Stimulated activated naive CD4-positive, alpha-beta T cell treated with Interleukin-2 at 50 U/mL for 16 hours (primary cell): Measurements from ENCODE around the gene INS.

Experiments used
- DNase-seq: peaks from one replicate; lab custom pipeline; 2025; lab: John Stamatoyannopoulos, UW

Gene INS

GRCh38 chr11:2143799-2144543 is 17.0 kb downstream of the INS start:
- DNase-seq, result no peak

GRCh38 chr11:2143477-2143798 is 17.6 kb downstream of the INS start:
- no peak for DNase-seq

- DNase-seq, result peak; percentile 47
Observed at GRCh38 chr11:2142762-2143202, 18.2 kb downstream of the INS start.

GRCh38 chr11:2142300-2142759 is 18.7 kb downstream of the INS start:
- DNase-seq, result no peak

- no peak for DNase-seq
Observed at GRCh38 chr11:2140411-2141400, 20.3 kb downstream of the INS start.

GRCh38 chr11:2139621-2140337 is 21.2 kb downstream of the INS start:
- DNase-seq, result no peak

GRCh38 chr11:2139123-2139521 is 21.9 kb downstream of the INS start, which contains the start of gene IGF2:
IGF2 (minus strand) TSS chr11:2139389; CDS start chr11:2135523, 3,866 bp downstream.
- no peak for DNase-seq

- DNase-seq, result no peak
Observed at GRCh38 chr11:2138431-2139122, 22.4 kb downstream of the INS start.

- no peak for DNase-seq
Observed at GRCh38 chr11:2138068-2138430, 23.0 kb downstream of the INS start.

GRCh38 chr11:2137202-2138067 is 23.6 kb downstream of the INS start:
- DNase-seq, result no peak

GRCh38 chr11:2136952-2137201 is 24.1 kb downstream of the INS start:
- no peak for DNase-seq

GRCh38 chr11:2136209-2136951 is 24.6 kb downstream of the INS start:
- DNase-seq, result no peak

GRCh38 chr11:2135648-2136201 is 25.3 kb downstream of the INS start:
- no peak for DNase-seq

- no peak for DNase-seq
Observed at GRCh38 chr11:2135018-2135569, 25.9 kb downstream of the INS start.

GRCh38 chr11:2134022-2135010 is 26.7 kb downstream of the INS start:
- DNase-seq, result no peak

GRCh38 chr11:2133241-2134021 is 27.6 kb downstream of the INS start:
- no peak for DNase-seq

- no peak for DNase-seq
Observed at GRCh38 chr11:2132874-2133240, 28.2 kb downstream of the INS start.

- no peak for DNase-seq
Observed at GRCh38 chr11:2132246-2132645, 28.8 kb downstream of the INS start.
